Panc1 (cell line): ENCODE measurements around the gene RMND5A.
"Not testable (repeated sequence)": the region's sequence is repeated elsewhere in the genome, so short reads cannot be mapped to it uniquely, and the experiment has no call there.

ENCODE experiments used
- POLR2AphosphoS5 ChIP-seq: IDR thresholded peaks from 2 replicates; pipeline ENCODE4 v1.6.1; 2012; ENCODE audit warnings: mild to moderate bottlenecking, low read depth, low read length, moderate library complexity
- TCF7L2 ChIP-seq: IDR thresholded peaks from 2 replicates; pipeline ENCODE4 v1.6.1; 2011; ENCODE audit warnings: mild to moderate bottlenecking, low read depth, low read length, inconsistent platforms
- TF ChIP-seq, protein P1 (sequence below): fragments of 450-650 bp; IDR thresholded peaks from 2 replicates; pipeline ENCODE4 v1.5.1; 2017; ENCODE audit warnings: mild to moderate bottlenecking
- TF ChIP-seq, protein P2 (sequence below), 2 experiments: IDR thresholded peaks; 2 replicates each; pipeline ENCODE4 v1.6.1; 2011 to 2012; ENCODE audit warnings: low read depth in 2 of 2, control low read depth in 1 of 2, low read length in 1 of 2, mild to moderate bottlenecking in 1 of 2, moderate library complexity in 1 of 2; ENCODE audit not compliant: insufficient read depth in 1 of 2

DNA sequence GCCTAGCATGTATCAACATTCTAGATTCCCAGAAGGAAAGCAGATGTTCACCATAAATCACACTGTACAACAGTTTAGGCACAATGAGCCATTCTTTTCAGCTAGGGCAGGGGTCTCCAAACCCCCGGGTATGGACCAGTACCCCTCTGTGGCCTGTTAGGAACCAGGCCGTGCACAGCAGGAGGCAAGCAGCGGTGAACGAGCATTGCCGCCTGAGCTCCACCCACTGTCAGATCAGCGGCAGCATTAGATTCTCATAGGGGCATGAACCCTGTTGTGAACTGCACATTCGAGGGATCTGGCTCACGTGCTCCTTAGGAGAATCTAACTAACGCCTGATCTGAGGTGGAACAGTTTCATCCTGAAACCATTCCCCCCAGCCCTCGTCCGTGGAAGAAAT lies 19.8 kb downstream of the RMND5A start:
- TF ChIP-seq, protein P1, sequence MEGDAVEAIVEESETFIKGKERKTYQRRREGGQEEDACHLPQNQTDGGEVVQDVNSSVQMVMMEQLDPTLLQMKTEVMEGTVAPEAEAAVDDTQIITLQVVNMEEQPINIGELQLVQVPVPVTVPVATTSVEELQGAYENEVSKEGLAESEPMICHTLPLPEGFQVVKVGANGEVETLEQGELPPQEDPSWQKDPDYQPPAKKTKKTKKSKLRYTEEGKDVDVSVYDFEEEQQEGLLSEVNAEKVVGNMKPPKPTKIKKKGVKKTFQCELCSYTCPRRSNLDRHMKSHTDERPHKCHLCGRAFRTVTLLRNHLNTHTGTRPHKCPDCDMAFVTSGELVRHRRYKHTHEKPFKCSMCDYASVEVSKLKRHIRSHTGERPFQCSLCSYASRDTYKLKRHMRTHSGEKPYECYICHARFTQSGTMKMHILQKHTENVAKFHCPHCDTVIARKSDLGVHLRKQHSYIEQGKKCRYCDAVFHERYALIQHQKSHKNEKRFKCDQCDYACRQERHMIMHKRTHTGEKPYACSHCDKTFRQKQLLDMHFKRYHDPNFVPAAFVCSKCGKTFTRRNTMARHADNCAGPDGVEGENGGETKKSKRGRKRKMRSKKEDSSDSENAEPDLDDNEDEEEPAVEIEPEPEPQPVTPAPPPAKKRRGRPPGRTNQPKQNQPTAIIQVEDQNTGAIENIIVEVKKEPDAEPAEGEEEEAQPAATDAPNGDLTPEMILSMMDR = not testable (repeated sequence)
- TF ChIP-seq POLR2AphosphoS5, TCF7L2: not testable (repeated sequence)
- TF ChIP-seq, protein P2, sequence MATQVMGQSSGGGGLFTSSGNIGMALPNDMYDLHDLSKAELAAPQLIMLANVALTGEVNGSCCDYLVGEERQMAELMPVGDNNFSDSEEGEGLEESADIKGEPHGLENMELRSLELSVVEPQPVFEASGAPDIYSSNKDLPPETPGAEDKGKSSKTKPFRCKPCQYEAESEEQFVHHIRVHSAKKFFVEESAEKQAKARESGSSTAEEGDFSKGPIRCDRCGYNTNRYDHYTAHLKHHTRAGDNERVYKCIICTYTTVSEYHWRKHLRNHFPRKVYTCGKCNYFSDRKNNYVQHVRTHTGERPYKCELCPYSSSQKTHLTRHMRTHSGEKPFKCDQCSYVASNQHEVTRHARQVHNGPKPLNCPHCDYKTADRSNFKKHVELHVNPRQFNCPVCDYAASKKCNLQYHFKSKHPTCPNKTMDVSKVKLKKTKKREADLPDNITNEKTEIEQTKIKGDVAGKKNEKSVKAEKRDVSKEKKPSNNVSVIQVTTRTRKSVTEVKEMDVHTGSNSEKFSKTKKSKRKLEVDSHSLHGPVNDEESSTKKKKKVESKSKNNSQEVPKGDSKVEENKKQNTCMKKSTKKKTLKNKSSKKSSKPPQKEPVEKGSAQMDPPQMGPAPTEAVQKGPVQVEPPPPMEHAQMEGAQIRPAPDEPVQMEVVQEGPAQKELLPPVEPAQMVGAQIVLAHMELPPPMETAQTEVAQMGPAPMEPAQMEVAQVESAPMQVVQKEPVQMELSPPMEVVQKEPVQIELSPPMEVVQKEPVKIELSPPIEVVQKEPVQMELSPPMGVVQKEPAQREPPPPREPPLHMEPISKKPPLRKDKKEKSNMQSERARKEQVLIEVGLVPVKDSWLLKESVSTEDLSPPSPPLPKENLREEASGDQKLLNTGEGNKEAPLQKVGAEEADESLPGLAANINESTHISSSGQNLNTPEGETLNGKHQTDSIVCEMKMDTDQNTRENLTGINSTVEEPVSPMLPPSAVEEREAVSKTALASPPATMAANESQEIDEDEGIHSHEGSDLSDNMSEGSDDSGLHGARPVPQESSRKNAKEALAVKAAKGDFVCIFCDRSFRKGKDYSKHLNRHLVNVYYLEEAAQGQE (IDR thresholded peaks at IDR 0.05; ENCODE audit: insufficient read depth in 1 of 2, low read depth in 2 of 2, low read length in 1 of 2) = not testable (repeated sequence)
